H1 (cell line): Measurements from ENCODE around the gene ACHE. TPM values are rescaled to one million over a fixed set of nuclear protein-coding genes. Genes with fewer than 3 reads are reported as not detected.

ENCODE experiments used
- CTCF ChIA-PET: fragments of 300-600 bp; sonication (Branson Sonifier 250); formaldehyde crosslinking; loops from one replicate; lab custom pipeline; 2021; ENCODE audit not compliant: partially characterized antibody; lab: Charles Lee
- POLR2A ChIA-PET: fragments of 300-600 bp; sonication (Branson Sonifier 250); formaldehyde crosslinking; loops from one replicate; lab custom pipeline; 2021; ENCODE audit warnings: inconsistent platforms; ENCODE audit not compliant: partially characterized antibody; lab: Charles Lee
- DNase-seq, 2 experiments: peaks; one replicate each; pipeline versions ENCODE4 v3.0.0 to v3.0.0-alpha.2; 2010 to 2022; ENCODE audit warnings: low spot score in 2 of 2, low read depth in 1 of 2, mixed read lengths in 1 of 2
- FAIRE-seq: peaks from 2 replicates; lab custom pipeline; 2011; peaks lifted over from hg19 to GRCh38; lab: Jason Lieb, UNC
- H2AFZ ChIP-seq: 2 replicates; pipeline ENCODE4 v1.8.1; 2012; ENCODE audit warnings: low read length, inconsistent platforms
- H2AK5ac ChIP-seq: 2 replicates; pipeline ENCODE4 v1.6.1; 2013; ENCODE audit warnings: low read depth, low read length
- H2BK120ac ChIP-seq: replicated peaks from 2 replicates; pipeline ENCODE3; 2013; ENCODE audit warnings: low read depth, low read length, inconsistent platforms
- H2BK12ac ChIP-seq: 2 replicates; pipeline ENCODE4 v1.6.1; 2013; ENCODE audit warnings: low read depth, low read length
- H2BK15ac ChIP-seq: 2 replicates; pipeline ENCODE4 v1.6.1; 2013; ENCODE audit warnings: low read length
- H2BK20ac ChIP-seq: 2 replicates; pipeline ENCODE4 v1.6.1; 2013; ENCODE audit warnings: low read length
- H2BK5ac ChIP-seq: 2 replicates; pipeline ENCODE4 v1.6.1; 2013; ENCODE audit warnings: low read depth, low read length
- H3K14ac ChIP-seq: 2 replicates; pipeline ENCODE4 v1.6.1; 2013; ENCODE audit warnings: inconsistent platforms; ENCODE audit not compliant: insufficient read length
- H3K18ac ChIP-seq: 2 replicates; pipeline ENCODE4 v1.6.1; 2013; ENCODE audit warnings: low read length; ENCODE audit errors: extremely low read depth
- H3K23ac ChIP-seq: 2 replicates; pipeline ENCODE4 v1.6.1; 2013; ENCODE audit warnings: inconsistent platforms; ENCODE audit not compliant: insufficient read length
- H3K23me2 ChIP-seq: 2 replicates; pipeline ENCODE4 v1.6.1; 2013; ENCODE audit warnings: low read depth, low read length
- H3K27ac ChIP-seq: 2 replicates; pipeline ENCODE4 v1.6.1; 2011; ENCODE audit warnings: low read depth, low read length, inconsistent platforms
- H3K27me3 ChIP-seq, 4 experiments: replicated peaks in 1 of 4; 1 replicate in 1 of 4; 2 replicates in 3 of 4; pipeline versions ENCODE4 v1.6.1 to v1.8.1; 2011 to 2013; ENCODE audit warnings: low read length in 3 of 4, mild to moderate bottlenecking in 3 of 4, inconsistent platforms in 2 of 4, mixed read lengths in 2 of 4, moderate library complexity in 1 of 4; ENCODE audit not compliant: control insufficient read depth in 3 of 4, insufficient read depth in 3 of 4; ENCODE audit errors: extremely low read depth in 1 of 4
- H3K36me3 ChIP-seq, 4 experiments: 2 replicates each; pipeline versions ENCODE4 v1.6.1 to v1.8.1; 2011 to 2013; ENCODE audit warnings: mild to moderate bottlenecking in 4 of 4, low read length in 3 of 4, moderate library complexity in 2 of 4, control low read depth in 1 of 4, inconsistent platforms in 1 of 4; ENCODE audit not compliant: insufficient read depth in 4 of 4, control insufficient read depth in 2 of 4
- H3K4ac ChIP-seq: replicated peaks from 2 replicates; pipeline ENCODE3; 2013; ENCODE audit warnings: low read length, low read depth, mixed read lengths, inconsistent platforms; ENCODE audit not compliant: insufficient read length
- H3K4me1 ChIP-seq, 4 experiments: replicated peaks in 1 of 4; 1 replicate in 1 of 4; 2 replicates in 3 of 4; pipeline versions ENCODE4 v1.6.1 to v1.8.1; 2011 to 2013; ENCODE audit warnings: low read length in 3 of 4, inconsistent platforms in 2 of 4, mixed read lengths in 1 of 4; ENCODE audit not compliant: insufficient read depth in 4 of 4, control insufficient read depth in 3 of 4
- H3K4me2 ChIP-seq, 2 experiments: 2 replicates each; pipeline versions ENCODE4 v1.6.1 to v1.8.1; 2011 to 2013; ENCODE audit warnings: low read depth in 2 of 2, low read length in 2 of 2, control low read depth in 1 of 2, inconsistent platforms in 1 of 2, mild to moderate bottlenecking in 1 of 2; ENCODE audit not compliant: insufficient read depth in 1 of 2
- H3K4me3 ChIP-seq, 4 experiments: fragments of 200-600, 300-600 bp in 1 of 4; sonication (generic), shearing (Covaris generic), sonication (Bioruptor Twin) in 1 of 4; 2 replicates each; pipeline versions ENCODE4 v1.5.1 to v1.8.1; 2011 to 2016; ENCODE audit warnings: low read length in 4 of 4, low read depth in 3 of 4, control low read depth in 2 of 4, inconsistent platforms in 2 of 4, mild to moderate bottlenecking in 2 of 4, mixed read lengths in 1 of 4, moderate library complexity in 1 of 4; ENCODE audit not compliant: insufficient read depth in 2 of 4; ENCODE audit errors: extremely low read depth in 1 of 4
- H3K56ac ChIP-seq: replicated peaks from 2 replicates; pipeline ENCODE3; 2013; ENCODE audit warnings: low read depth, mild to moderate bottlenecking, mixed read lengths, low read length, inconsistent platforms; ENCODE audit not compliant: insufficient read length
- H3K79me1 ChIP-seq: 2 replicates; pipeline ENCODE4 v1.6.1; 2013; ENCODE audit warnings: low read depth, low read length, control low read depth
- H3K79me2 ChIP-seq, 2 experiments: 2 replicates each; pipeline versions ENCODE4 v1.6.1 to v1.8.1; 2012 to 2013; ENCODE audit warnings: low read length in 2 of 2, mild to moderate bottlenecking in 2 of 2, inconsistent platforms in 1 of 2; ENCODE audit not compliant: insufficient read depth in 2 of 2, control insufficient read depth in 1 of 2
- H3K9ac ChIP-seq, 4 experiments: replicated peaks in 1 of 4; 1 replicate in 1 of 4; 2 replicates in 3 of 4; pipeline versions ENCODE4 v1.6.1 to v1.8.1; 2011 to 2013; ENCODE audit warnings: low read depth in 3 of 4, low read length in 3 of 4, control low read depth in 2 of 4, mild to moderate bottlenecking in 2 of 4, moderate library complexity in 2 of 4, inconsistent platforms in 1 of 4; ENCODE audit errors: extremely low read depth in 1 of 4
- H3K9me3 ChIP-seq, 2 experiments: 2 replicates each; pipeline versions ENCODE4 v1.6.1 to v1.8.1; 2012 to 2013; ENCODE audit warnings: mild to moderate bottlenecking in 2 of 2, moderate library complexity in 2 of 2, control low read depth in 1 of 2, inconsistent platforms in 1 of 2, low read depth in 1 of 2, low read length in 1 of 2, mixed read lengths in 1 of 2; ENCODE audit not compliant: insufficient read depth in 2 of 2
- H4K20me1 ChIP-seq, 2 experiments: replicated peaks in 1 of 2; 2 replicates each; pipeline versions ENCODE3 to v1.8.1; 2011 to 2013; ENCODE audit warnings: inconsistent platforms in 2 of 2, low read length in 2 of 2, mild to moderate bottlenecking in 1 of 2; ENCODE audit not compliant: insufficient read depth in 2 of 2, control insufficient read depth in 1 of 2
- H4K5ac ChIP-seq: 2 replicates; pipeline ENCODE4 v1.6.1; 2013; ENCODE audit warnings: low read length, low read depth, mixed read lengths, inconsistent platforms; ENCODE audit not compliant: insufficient read length
- H4K8ac ChIP-seq: 2 replicates; pipeline ENCODE4 v1.8.0; 2013; ENCODE audit warnings: mild to moderate bottlenecking, moderate library complexity, low read length, inconsistent platforms; ENCODE audit not compliant: insufficient read depth; ENCODE audit errors: extremely low read depth
- H4K91ac ChIP-seq: replicated peaks from 2 replicates; pipeline ENCODE3; 2013; ENCODE audit warnings: low read length, mixed read lengths, inconsistent platforms; ENCODE audit not compliant: insufficient read length
- CHD1 ChIP-seq: IDR thresholded peaks from 2 replicates; pipeline ENCODE4 v1.6.1; 2012; ENCODE audit warnings: low read depth, low read length, improper control_type of control experiment
- JUN ChIP-seq: IDR thresholded peaks from 2 replicates; pipeline ENCODE4 v1.6.1; 2011; ENCODE audit warnings: low read depth, mild to moderate bottlenecking, improper control_type of control experiment, low read length
- KDM1A ChIP-seq: fragments of 200-600, 300-600 bp; sonication (generic); IDR thresholded peaks from 2 replicates; pipeline ENCODE4 v1.7.1; 2016; ENCODE audit warnings: mild to moderate bottlenecking, low read length, borderline replicate concordance
- MAFK ChIP-seq: IDR thresholded peaks from 2 replicates; pipeline ENCODE4 v1.6.1; 2012; ENCODE audit warnings: low read depth, mild to moderate bottlenecking, improper control_type of control experiment, low read length
- PHF8 ChIP-seq: fragments of 200-600 bp; sonication (generic); conservative IDR thresholded peaks from 2 replicates; pipeline ENCODE4 v1.7.1; 2012; ENCODE audit warnings: low read depth, mild to moderate bottlenecking, inconsistent platforms, low read length, moderate library complexity
- POLR2A ChIP-seq, 2 experiments: IDR thresholded peaks; 1 replicate in 1 of 2; 2 replicates in 1 of 2; pipeline ENCODE4 v1.6.1; 2011; ENCODE audit warnings: low read depth in 2 of 2, low read length in 2 of 2, mild to moderate bottlenecking in 2 of 2; ENCODE audit errors: control extremely low read depth in 1 of 2
- SUZ12 ChIP-seq: fragments of 200-600 bp; sonication (generic); IDR thresholded peaks from 2 replicates; pipeline ENCODE4 v1.6.1; 2012; ENCODE audit warnings: mild to moderate bottlenecking, inconsistent platforms, low read length, moderate library complexity, mixed read lengths
- WGBS, 2 experiments: shearing (Covaris generic) in 1 of 2; methylation state at CpG; one replicate each; pipeline versions ENCODE4 v1.1.6 to v1.1.7; 2013 to 2015; ENCODE audit warnings: low lambda C conversion rate in 2 of 2, mixed read lengths in 2 of 2, inconsistent platforms in 1 of 2, low coverage in 1 of 2, missing lambda C conversion rate in 1 of 2; ENCODE audit not compliant: insufficient replicate concordance in 2 of 2, insufficient coverage in 1 of 2, insufficient read length in 1 of 2; ENCODE audit errors: extremely low coverage in 1 of 2, missing lambda C conversion rate in 1 of 2; 5-methylcytosine and 5-hydroxymethylcytosine counted together
- polyA plus RNA-seq, 7 experiments: library from polyadenylated mRNA; depleted of rRNA in 3 of 7; stranded (reverse) in 5 of 7; unstranded in 2 of 7; fragments of >200 nt in 5 of 7; fragments of 200-250 nt in 2 of 7; gene quantifications; 1 replicate in 5 of 7; 2 replicates in 1 of 7; 4 replicates in 1 of 7; pipeline versions ENCODE4 v1.2.1 to v1.2.3, GENCODE V29; 2011 to 2013; ENCODE audit warnings: missing spikeins in 2 of 7, mixed read lengths in 2 of 7
- total RNA-seq: library from RNA; stranded (reverse); fragmentation: NEBNext Ultra II Directional; extraction: Animal tissue kit (Norgen Biotek cat#: 25700); gene quantifications from 2 replicates; pipeline ENCODE4 v1.2.1, GENCODE V29; 2021
- TF ChIP-seq, protein P1 (sequence below), 3 experiments: IDR thresholded peaks; 1 replicate in 2 of 3; 2 replicates in 1 of 3; pipeline versions ENCODE4 v1.5.1 to v1.6.1; 2011; ENCODE audit warnings: low read length in 3 of 3, mild to moderate bottlenecking in 3 of 3, inconsistent platforms in 2 of 3, low read depth in 1 of 3, moderate library complexity in 1 of 3; ENCODE audit not compliant: insufficient read depth in 1 of 3; ENCODE audit errors: control extremely low read depth in 1 of 3

The ACHE gene
- total and polyA plus RNA-seq, 2 of the 8 experiments (the other 6 are each of a cell fraction or from before 2014, with no cell fraction given), result 1.4 to 4.3 TPM

DNA sequence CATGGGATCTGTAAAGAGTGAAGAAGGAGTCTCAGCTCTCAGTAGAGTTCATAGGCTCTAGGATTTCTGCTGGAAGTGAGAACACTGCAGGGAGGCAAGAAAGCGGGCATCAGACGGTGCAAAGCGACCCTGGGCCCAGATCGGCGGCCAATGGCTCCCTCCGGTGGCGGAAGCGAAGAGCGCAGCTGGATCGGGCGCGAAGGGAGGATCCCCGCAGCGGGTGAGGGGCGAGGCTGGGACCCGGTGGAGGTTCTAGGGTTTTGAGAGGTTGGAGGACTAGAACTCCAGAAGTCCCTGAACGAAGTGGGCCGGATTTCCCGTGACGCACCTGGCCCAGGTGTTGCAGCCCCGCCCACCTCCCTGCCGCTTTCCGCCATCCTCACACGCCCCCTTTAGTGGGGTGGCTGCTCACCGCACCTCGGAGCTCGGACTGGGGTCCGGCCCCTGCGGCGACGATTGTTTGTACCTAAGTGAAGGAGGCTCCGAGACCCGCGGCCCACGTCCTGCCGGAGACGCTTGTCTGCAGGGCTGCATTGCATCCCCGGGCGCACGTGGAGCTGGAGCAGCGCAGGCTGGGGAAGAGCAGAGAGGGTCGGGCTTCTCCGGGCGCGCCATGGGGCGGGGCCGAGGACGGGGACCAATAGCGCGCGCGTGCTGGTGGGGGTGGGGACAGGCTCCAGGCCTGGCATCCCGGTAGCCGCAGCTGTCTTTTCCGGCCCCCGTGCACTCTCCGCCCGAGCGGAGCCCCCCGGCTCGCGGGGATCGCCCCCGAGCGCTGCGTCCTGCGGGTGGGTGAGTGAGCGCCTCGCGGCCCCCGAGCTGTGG, 43.4 kb downstream of the ACHE start, which contains the start of gene SLC12A9:
TSS of gene SLC12A9 (plus strand) at position 666 of the 825 bp plus-strand sequence. CDS start 1,485 bp downstream, outside the sequence.
- H3K18ac ChIP-seq, result no peak within 1 kb of the TSS; the same call in 1 of the 2 replicates
- no peak within 1 kb of the TSS for H2BK120ac ChIP-seq
- peaks cover 11% of the 10 kb centered on the region; the same call in 1 of the 2 replicates for H3K79me1 ChIP-seq
- DNase-seq (peak in 1 of 2 experiments; percentile 99), FAIRE-seq (peak; percentile 84)
- H2BK20ac ChIP-seq, result no peak within 1 kb of the TSS
- H3K4me3 ChIP-seq, result peak within 1 kb of the TSS; percentile 50 to 95 (median 75)
- H3K27me3 ChIP-seq, result no peaks in the 10 kb centered on the region
- ChIA-PET CTCF (interaction anchor here (0.5 to 13.9 kb wide), 36 partner anchors 9 to 271 kb away, joined by 3 to 215 read pairs (median 4); partner anchors contain the start of genes EPHB4, EPO, POP7 and SRRT), POLR2A (interaction anchor here (0.6 to 3.7 kb wide), 29 partner anchors 7 to 365 kb away, joined by 3 to 52 read pairs (median 4); partner anchors contain the start of genes EPHB4, FBXO24, POP7 and SRRT)
- peak within 1 kb of the TSS; percentile 64 for H2AFZ ChIP-seq
- no peak within 1 kb of the TSS; the same call in 1 of the 2 replicates for H4K8ac ChIP-seq
- peak within 1 kb of the TSS; percentile 29 to 98 for H3K4me2 ChIP-seq
- H3K9me3 ChIP-seq, result no peaks in the 10 kb centered on the region
- WGBS, 2 experiments, result 3% methylated on average over 63 of the region's 71 CpGs; no CpG with 5 or more reads in 1 of the 2 experiments
- H2BK15ac ChIP-seq, result no peak within 1 kb of the TSS
- no peaks in the 10 kb centered on the region for H3K36me3 ChIP-seq
- peaks cover 0 to 9% of the 10 kb centered on the region in 2 experiments for H4K20me1 ChIP-seq
- H4K91ac ChIP-seq, result no peak within 1 kb of the TSS
- H3K4me1 ChIP-seq, result peaks cover 0 to 6% (median 0%) of the 10 kb centered on the region in 4 experiments; a peak in 1 of 7 replicates
- H2BK12ac ChIP-seq, result no peak within 1 kb of the TSS; the same call in 1 of the 2 replicates
- no peak within 1 kb of the TSS for H3K23ac ChIP-seq
- H3K23me2 ChIP-seq, result peaks cover 4% of the 10 kb centered on the region; the same call in 1 of the 2 replicates
- H3K79me2 ChIP-seq, result peaks cover 0 to 21% of the 10 kb centered on the region in 2 experiments; a peak in 1 of 4 replicates
- peak within 1 kb of the TSS in 3 of 4 experiments; percentile 35 to 67 (median 62); a peak in 6 of 7 replicates for H3K9ac ChIP-seq
- H2AK5ac ChIP-seq, result no peak within 1 kb of the TSS
- peak within 1 kb of the TSS; percentile 37; the same call in 1 of the 2 replicates for H2BK5ac ChIP-seq
- H3K14ac ChIP-seq, result no peak within 1 kb of the TSS
- H4K5ac ChIP-seq, result peak within 1 kb of the TSS; percentile 84
- H3K56ac ChIP-seq, result no peak within 1 kb of the TSS
- H3K4ac ChIP-seq, result no peak within 1 kb of the TSS
- H3K27ac ChIP-seq, result peak within 1 kb of the TSS; percentile 17; the same call in 1 of the 2 replicates
- TF ChIP-seq POLR2A (IDR thresholded peaks at IDR 0.05; ENCODE audit: control extremely low read depth in 1 of 2, low read depth in 2 of 2, low read length in 2 of 2), result peak in 1 of 2 experiments; percentile 15; a peak in 1 of 3 replicates
- peak; percentile 61 for TF ChIP-seq PHF8
- no peak for TF ChIP-seq CHD1
- TF ChIP-seq JUN, result no peak
- TF ChIP-seq, protein P1, sequence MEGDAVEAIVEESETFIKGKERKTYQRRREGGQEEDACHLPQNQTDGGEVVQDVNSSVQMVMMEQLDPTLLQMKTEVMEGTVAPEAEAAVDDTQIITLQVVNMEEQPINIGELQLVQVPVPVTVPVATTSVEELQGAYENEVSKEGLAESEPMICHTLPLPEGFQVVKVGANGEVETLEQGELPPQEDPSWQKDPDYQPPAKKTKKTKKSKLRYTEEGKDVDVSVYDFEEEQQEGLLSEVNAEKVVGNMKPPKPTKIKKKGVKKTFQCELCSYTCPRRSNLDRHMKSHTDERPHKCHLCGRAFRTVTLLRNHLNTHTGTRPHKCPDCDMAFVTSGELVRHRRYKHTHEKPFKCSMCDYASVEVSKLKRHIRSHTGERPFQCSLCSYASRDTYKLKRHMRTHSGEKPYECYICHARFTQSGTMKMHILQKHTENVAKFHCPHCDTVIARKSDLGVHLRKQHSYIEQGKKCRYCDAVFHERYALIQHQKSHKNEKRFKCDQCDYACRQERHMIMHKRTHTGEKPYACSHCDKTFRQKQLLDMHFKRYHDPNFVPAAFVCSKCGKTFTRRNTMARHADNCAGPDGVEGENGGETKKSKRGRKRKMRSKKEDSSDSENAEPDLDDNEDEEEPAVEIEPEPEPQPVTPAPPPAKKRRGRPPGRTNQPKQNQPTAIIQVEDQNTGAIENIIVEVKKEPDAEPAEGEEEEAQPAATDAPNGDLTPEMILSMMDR (IDR thresholded peaks at IDR 0.05; ENCODE audit: control extremely low read depth in 1 of 3, insufficient read depth in 1 of 3, low read depth in 1 of 3, low read length in 3 of 3), result peak in 2 of 3 experiments; percentile 91 to 92; a peak in 3 of 4 replicates
- no peak for TF ChIP-seq KDM1A
- 0 out of 2 replicates have a peak, but pooled peaks have one; percentile 33 for TF ChIP-seq SUZ12
- no peak for TF ChIP-seq MAFK
